GM19438 (cell line): ENCODE results near the gene RPS10.
"Not testable (repeated sequence)": the region's sequence is repeated elsewhere in the genome, so short reads cannot be mapped to it uniquely, and the experiment has no call there.

Experiments
- ATAC-seq: cut with Tn5 transposase; IDR thresholded peaks from one replicate; pipeline ENCODE4 v1.9.1; 2021; ENCODE audit warnings: low read depth; ENCODE audit not compliant: unreplicated experiment

RPS10 gene

GRCh38 chr6:34393966-34394305, 31.9 kb downstream of the RPS10 start:
- no peak for ATAC-seq

- ATAC-seq, result no peak
Measured at GRCh38 chr6:34393191-34393965, 32.5 kb downstream of the RPS10 start.

GRCh38 chr6:34392497-34393190, 33.2 kb downstream of the RPS10 start, which contains the start of gene NUDT3:
Gene NUDT3 (minus strand): TSS chr6:34392669. CDS start chr6:34392362, 307 bp downstream.
- ATAC-seq, result peak; percentile 81

GRCh38 chr6:34391786-34392496, 33.9 kb downstream of the RPS10 start:
- ATAC-seq, result peak; percentile 25

GRCh38 chr6:34391473-34391785, 34.4 kb downstream of the RPS10 start:
- no peak for ATAC-seq

- no peak for ATAC-seq
Measured at GRCh38 chr6:34390531-34391472, 35.1 kb downstream of the RPS10 start.

GRCh38 chr6:34389034-34389433, 36.8 kb downstream of the RPS10 start:
- ATAC-seq, result no peak

GRCh38 chr6:34388421-34388820, 37.4 kb downstream of the RPS10 start:
- no peak for ATAC-seq

- no peak for ATAC-seq
Measured at GRCh38 chr6:34386316-34387137, 39.3 kb downstream of the RPS10 start.

GRCh38 chr6:34385793-34386195, 40.1 kb downstream of the RPS10 start:
- ATAC-seq, result no peak

- no peak for ATAC-seq
Measured at GRCh38 chr6:34384321-34385153, 41.3 kb downstream of the RPS10 start.

- no peak for ATAC-seq
Measured at GRCh38 chr6:34383656-34384320, 42.1 kb downstream of the RPS10 start.

GRCh38 chr6:34383161-34383631, 42.7 kb downstream of the RPS10 start:
- no peak for ATAC-seq

GRCh38 chr6:34381081-34381480, 44.8 kb downstream of the RPS10 start:
- ATAC-seq, result no peak

- ATAC-seq, result no peak
Measured at GRCh38 chr6:34378470-34378869, 47.4 kb downstream of the RPS10 start.

- no peak for ATAC-seq
Measured at GRCh38 chr6:34377984-34378383, 47.9 kb downstream of the RPS10 start.

GRCh38 chr6:34377571-34377970, 48.3 kb downstream of the RPS10 start:
- ATAC-seq, result not testable (repeated sequence)

- no peak for ATAC-seq
Measured at GRCh38 chr6:34375833-34376232, 50.0 kb downstream of the RPS10 start.
